IPS-NIHi11 (cell line): ENCODE measurements around the gene CMPK2.
A peak's percentile ranks its signal among the peaks of the same experiment; 100 is the strongest.
"Not testable (repeated sequence)": the region's sequence is repeated elsewhere in the genome, so short reads cannot be mapped to it uniquely, and the experiment has no call there.

ENCODE experiments used
- DNase-seq: peaks from one replicate; pipeline ENCODE4 v3.0.0; 2012; ENCODE audit warnings: mixed read lengths, low spot score

The CMPK2 gene

DNA sequence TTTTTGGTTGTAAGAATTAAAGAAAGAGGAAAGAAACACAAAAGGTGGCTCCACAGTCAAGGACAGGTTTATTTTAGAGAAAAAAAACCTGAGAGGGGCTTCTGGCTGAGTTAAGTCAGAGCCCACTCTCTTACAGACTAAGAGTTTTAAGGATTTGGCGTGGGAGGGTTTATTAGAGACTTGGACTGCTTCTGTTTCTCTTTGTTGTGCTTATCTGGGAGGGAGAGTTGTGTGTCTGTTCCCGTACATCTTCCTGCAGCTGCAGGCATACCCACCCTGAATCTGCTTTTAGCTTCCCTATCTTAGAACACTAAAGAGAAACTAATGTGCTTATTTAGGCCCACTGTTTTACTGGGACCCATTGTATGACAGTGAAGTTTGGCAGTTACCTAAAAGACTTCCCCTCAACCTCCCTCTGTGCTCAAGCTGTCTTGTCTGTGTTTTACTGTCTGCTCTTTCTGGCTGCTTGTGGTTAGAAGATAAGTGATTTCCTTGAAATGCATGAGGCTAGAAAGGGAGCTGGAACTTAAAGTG is 14.6 kb upstream of the CMPK2 start:
- no peak for DNase-seq

DNA sequence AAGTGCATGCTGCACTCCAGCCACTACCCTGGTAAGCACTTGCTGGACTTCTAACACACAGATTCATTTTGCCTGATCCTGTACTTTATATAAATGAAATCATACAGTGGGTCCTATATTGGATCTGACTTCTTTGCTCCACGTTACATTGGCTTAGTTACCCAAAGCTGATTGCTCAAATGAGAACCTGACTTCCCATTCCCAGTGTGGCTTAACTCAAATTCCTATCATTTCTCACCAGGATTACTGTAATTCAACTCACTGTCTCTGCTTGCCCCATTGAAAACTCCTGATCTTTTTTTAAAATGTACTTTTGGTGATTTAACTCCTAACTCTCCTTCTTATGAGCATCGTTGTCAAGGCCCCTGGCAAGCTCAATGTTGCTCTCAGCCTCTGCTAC is 13.3 kb upstream of the CMPK2 start:
- no peak for DNase-seq

GRCh38 chr2:6878549-6878948 is 12.8 kb upstream of the CMPK2 start:
- DNase-seq: no peak

- no peak for DNase-seq
Measured at GRCh38 chr2:6877402-6878304, 11.9 kb upstream of the CMPK2 start, which contains the start of gene RSAD2. Gene RSAD2, plus strand, starts transcription at chr2:6877777. Its CDS starts 24 bp downstream, at chr2:6877801.

- DNase-seq: no peak
Measured at GRCh38 chr2:6876309-6876708, 10.6 kb upstream of the CMPK2 start.

- no peak for DNase-seq
Measured at GRCh38 chr2:6874032-6874431, 8.3 kb upstream of the CMPK2 start.

GRCh38 chr2:6872394-6872793 is 6.7 kb upstream of the CMPK2 start:
- DNase-seq: no peak

DNA sequence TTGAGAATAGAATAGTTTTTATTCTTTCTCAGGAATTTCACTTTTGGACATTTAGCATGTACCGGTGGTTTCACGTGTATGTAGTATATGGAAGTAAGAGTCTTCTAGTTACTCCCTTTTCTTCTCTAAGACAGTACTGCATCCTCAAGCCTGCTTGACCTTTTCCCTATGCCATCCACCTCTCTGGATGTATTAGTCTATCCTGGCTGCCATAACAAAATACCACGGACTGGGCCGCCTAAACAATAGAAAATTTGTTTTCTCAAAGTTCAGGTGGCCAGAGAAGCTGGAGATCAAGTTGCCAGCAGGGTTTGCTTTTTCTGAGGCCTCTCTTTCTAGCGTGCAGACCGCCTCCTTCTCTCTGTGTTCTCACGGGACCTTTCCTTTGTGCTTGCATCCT is 1.3 kb upstream of the CMPK2 start:
- no peak for DNase-seq

DNA sequence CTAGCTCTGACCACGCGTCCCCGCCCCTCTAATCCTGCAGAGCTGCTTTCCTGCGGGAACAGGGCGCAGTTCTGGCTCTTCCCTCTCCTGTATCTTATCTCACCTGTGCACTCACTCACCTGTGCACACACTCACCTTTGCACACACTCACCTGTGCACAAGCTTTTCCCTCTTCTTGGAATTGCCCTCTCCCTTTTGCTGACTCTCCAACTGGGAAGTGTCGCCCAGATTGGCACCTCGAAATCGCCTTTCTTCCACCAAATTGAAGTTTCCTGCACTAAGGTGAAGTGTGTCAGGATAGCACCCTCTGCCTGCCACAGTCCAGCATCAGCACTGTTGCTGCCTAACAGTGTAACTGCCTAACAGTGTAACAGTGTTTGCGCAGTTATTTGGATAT is 566 bp upstream of the CMPK2 start:
- DNase-seq: peak; percentile 48

DNA sequence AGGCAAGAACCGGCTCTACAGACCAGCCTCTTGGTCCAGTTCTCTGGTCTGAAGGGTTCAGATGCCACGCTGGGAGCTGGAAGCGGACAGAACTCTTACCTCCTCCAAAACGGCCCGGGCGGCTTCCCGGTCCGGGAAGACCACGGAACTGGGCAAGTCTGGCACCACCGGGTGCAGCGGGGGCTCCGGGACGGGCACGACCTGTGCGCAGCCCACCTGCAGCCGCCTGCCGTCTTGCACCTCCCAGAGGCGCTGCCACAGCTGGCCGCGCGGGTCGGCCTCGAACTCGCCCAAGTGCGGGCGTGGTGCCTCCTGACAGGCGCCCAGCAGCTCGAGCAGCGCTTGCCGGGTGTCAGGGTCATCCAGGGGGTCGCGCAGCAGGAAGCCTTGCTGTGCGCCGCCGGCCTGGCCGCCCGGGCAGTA is 773 bp downstream of the CMPK2 start:
- no peak for DNase-seq

GRCh38 chr2:6864231-6864754 is 1.4 kb downstream of the CMPK2 start:
- DNase-seq: no peak

DNA sequence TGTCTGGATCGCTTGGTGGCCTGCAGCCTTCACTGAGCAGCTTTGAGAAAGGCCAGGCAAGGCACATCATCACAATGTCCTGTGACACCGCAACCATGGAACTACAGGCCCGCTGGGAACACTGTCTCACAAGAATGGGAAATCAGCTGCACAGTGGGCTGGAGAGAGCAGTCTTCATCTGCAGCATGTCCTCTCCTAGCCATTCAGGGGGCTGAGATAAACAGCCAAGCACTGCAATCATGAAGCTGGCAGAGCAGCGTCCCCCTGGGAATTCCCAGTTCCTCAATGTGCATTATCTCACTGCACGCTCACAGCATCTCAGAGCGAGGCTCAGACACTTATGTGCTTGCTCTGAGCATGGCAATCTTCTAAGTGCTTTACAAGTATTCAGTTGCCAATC is 1.9 kb downstream of the CMPK2 start:
- DNase-seq: no peak

DNA sequence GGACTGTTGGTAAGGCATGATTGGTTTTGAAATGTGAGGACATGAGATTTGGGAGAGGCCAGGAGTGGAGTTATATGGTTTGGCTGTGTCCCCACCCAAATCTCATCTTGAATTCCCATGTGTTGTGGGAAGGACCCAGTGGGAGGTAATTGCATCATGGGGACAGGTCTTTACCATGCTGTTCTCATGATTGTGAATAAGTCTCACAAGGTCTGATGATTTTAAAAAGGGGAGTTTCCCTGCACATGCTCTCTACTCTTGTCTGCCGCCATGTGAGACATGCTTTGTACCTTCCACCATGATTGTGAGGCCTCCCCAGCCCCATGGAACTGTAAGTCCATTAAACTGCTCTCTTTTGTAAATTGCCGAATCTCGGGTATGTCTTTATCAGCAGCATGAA is 5.4 kb downstream of the CMPK2 start:
- no peak for DNase-seq

GRCh38 chr2:6858466-6859027 is 7.2 kb downstream of the CMPK2 start:
- DNase-seq: not testable (repeated sequence)

DNA sequence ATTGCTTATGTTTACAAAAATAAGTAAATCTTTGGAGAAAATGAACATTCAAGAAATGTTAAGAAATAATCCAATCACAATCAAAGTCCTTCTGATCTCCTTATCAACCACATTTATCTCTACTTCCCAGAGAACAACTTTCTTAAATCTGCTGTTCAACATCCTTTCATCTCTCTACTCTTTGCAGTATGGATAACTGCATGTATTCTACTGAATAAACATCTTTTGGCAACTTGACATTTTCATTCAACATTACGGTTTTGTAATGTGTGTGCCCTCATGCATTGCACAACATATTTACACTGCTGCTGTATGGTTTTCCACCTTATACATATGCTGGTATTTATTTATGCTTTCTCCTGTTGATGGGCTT is 9.2 kb downstream of the CMPK2 start:
- DNase-seq: no peak

- DNase-seq: no peak
Measured at GRCh38 chr2:6855860-6856547, 9.7 kb downstream of the CMPK2 start.

DNA sequence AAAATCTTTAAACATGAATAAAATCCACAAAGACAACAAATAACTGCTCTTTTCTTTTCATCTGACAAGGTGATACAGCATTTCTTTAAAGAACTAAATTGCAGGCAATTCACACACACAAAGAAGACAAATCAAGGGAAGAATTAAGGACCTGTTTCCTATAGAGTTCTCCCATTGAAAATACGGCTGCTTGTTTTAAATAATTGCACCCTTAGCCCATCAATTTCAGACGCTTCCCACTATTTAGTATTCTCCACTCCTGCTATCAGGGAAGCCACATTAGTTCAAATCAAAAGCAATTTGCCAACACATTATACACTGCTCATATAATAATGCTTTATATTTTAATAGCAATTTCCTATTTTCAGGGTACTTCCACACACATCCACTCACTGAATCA is 11.3 kb downstream of the CMPK2 start:
- no peak for DNase-seq

- DNase-seq: no peak
Measured at GRCh38 chr2:6852195-6852594, 13.5 kb downstream of the CMPK2 start.

GRCh38 chr2:6846967-6847681 is 18.6 kb downstream of the CMPK2 start:
- no peak for DNase-seq

DNA sequence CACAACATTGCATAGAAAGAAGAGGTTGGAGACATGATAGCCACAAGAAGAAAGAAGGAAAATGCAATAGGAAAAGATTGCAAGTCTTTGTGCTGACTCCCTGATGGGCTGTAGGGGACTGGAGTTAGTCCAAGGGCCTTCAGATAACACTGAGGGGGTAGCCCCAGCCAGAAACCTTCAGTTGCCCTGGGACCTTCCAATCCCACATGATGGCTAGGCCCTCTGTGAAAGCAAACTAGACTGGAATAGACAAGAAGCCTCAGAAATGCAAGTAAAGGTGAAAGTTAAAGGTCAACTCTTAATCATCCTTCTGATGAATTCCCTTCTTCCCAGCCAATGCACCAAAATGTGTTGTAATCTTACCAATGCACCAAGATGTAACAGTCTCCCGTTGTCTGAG is 19.2 kb downstream of the CMPK2 start:
- DNase-seq: no peak

- DNase-seq: no peak
Measured at GRCh38 chr2:6845903-6846302, 19.8 kb downstream of the CMPK2 start.

- no peak for DNase-seq
Measured at GRCh38 chr2:6845312-6845711, 20.4 kb downstream of the CMPK2 start.
